A673 (cell line): ENCODE data around the gene AGRN. TPM values are rescaled to one million over a fixed set of nuclear protein-coding genes. Genes with fewer than 3 reads are reported as not detected.

ENCODE experiments used
- BruUV-seq: library from RNA; stranded (reverse); fragments of 400-500 nt; replicated peaks from 2 replicates; lab custom pipeline; 2021; lab: Mats Ljungman, UMichigan
- CTCF ChIA-PET: fragments of 300-600 bp; sonication (Branson Sonifier 250); formaldehyde crosslinking; loops from one replicate; lab custom pipeline; 2022; ENCODE audit warnings: antibody characterized with exemption; lab: Charles Lee
- POLR2A ChIA-PET: fragments of 300-600 bp; sonication (Branson Sonifier 250); formaldehyde crosslinking; loops from one replicate; lab custom pipeline; 2022; ENCODE audit warnings: antibody characterized with exemption; ENCODE audit not compliant: low non-redundant PET; lab: Charles Lee
- DNase-seq: peaks from one replicate; pipeline ENCODE4 v3.0.0-alpha.2; 2015; ENCODE audit warnings: low spot score
- H3K27ac ChIP-seq: fragments of 200-600 bp; sonication (generic); 2 replicates; pipeline ENCODE4 v1.5.1; 2016; ENCODE audit warnings: mixed run types, low read depth, mild to moderate bottlenecking, mixed read lengths, antibody characterized with exemption, low read length; ENCODE audit not compliant: poor library complexity, severe bottlenecking
- H3K27me3 ChIP-seq: fragments of 200-600 bp; sonication (generic); replicated peaks from 2 replicates; pipeline ENCODE4 v1.6.1; 2017; ENCODE audit warnings: mixed run types, low read depth, mild to moderate bottlenecking, mixed read lengths, antibody characterized with exemption, low read length; ENCODE audit not compliant: insufficient read depth, poor library complexity
- H3K36me3 ChIP-seq: fragments of 200-600 bp; sonication (generic); 2 replicates; pipeline ENCODE4 v1.6.1; 2016; ENCODE audit warnings: mixed run types, mild to moderate bottlenecking, mixed read lengths, antibody characterized with exemption, low read length; ENCODE audit not compliant: insufficient read depth, poor library complexity, severe bottlenecking
- H3K4me1 ChIP-seq: fragments of 200-600 bp; sonication (generic); 2 replicates; pipeline ENCODE4 v1.6.1; 2017; ENCODE audit warnings: mixed run types, mild to moderate bottlenecking, mixed read lengths, antibody characterized with exemption, low read length; ENCODE audit not compliant: insufficient read depth, poor library complexity, severe bottlenecking
- H3K4me3 ChIP-seq: fragments of 200-600 bp; sonication (generic); 2 replicates; pipeline ENCODE4 v1.5.1; 2016; ENCODE audit warnings: low read depth, mixed run types, mild to moderate bottlenecking, mixed read lengths, low read length; ENCODE audit not compliant: poor library complexity, severe bottlenecking
- H3K9me3 ChIP-seq: fragments of 200-600 bp; sonication (generic); 2 replicates; pipeline ENCODE4 v1.6.1; 2016; ENCODE audit warnings: mixed run types, low read depth, mild to moderate bottlenecking, mixed read lengths, antibody characterized with exemption, low read length; ENCODE audit not compliant: poor library complexity, severe bottlenecking
- CTCF ChIP-seq: fragments of 300-800, 200-600 bp; sonication (generic); conservative IDR thresholded peaks from 2 replicates; pipeline ENCODE4 v1.5.1; 2017; ENCODE audit warnings: low read depth, mild to moderate bottlenecking, antibody characterized with exemption, low read length, moderate library complexity, mixed read lengths
- EZH2 ChIP-seq: fragments of 200-600 bp; sonication (generic); IDR thresholded peaks from 2 replicates; pipeline ENCODE4 v1.6.1; 2017; ENCODE audit warnings: borderline replicate concordance, low read depth, mild to moderate bottlenecking, mixed read lengths, antibody characterized with exemption, low read length; ENCODE audit not compliant: poor library complexity, severe bottlenecking
- intact Hi-C: fragments of 100-400 bp; cut with micrococcal nuclease; formaldehyde crosslinking; loops from one replicate; pipeline ENCODE4 v1.10.0; 2022; ENCODE audit not compliant: unreplicated experiment
- total RNA-seq: library from RNA; stranded (reverse); gene quantifications from 2 replicates; pipeline ENCODE4 v1.2.3, GENCODE V29; 2021

Gene AGRN
- total RNA-seq, 1 experiment from 2014 or later = 151 TPM

- POLR2A ChIA-PET = no interaction called here
These were observed 61.7 kb downstream of the AGRN start for GRCh38 chr1:1081311-1082238.

GRCh38 chr1:1082239-1082775, 62.4 kb downstream of the AGRN start:
- Histone ChIP-seq H3K4me1 (peaks cover 15% of the 10 kb centered on the region), H3K36me3 (no peaks in the 10 kb centered on the region), H3K27ac (no peak overlapping the region), H3K9me3 (no peaks in the 10 kb centered on the region), H3K4me3 (no peak overlapping the region), H3K27me3 (no peaks in the 10 kb centered on the region)
- TF ChIP-seq CTCF (no peak), EZH2 (no peak)
- POLR2A ChIA-PET = no interaction called here
- DNase-seq = no peak
- BruUV-seq = no TSS peak
- CTCF ChIA-PET = no interaction called here
- intact Hi-C loops = no loop called here

More at GRCh38 chr1:1081311-1082238, 61.7 kb downstream of the AGRN start:
- intact Hi-C loops = no loop called here
- Histone ChIP-seq H3K4me1 (peaks cover 15% of the 10 kb centered on the region), H3K36me3 (no peaks in the 10 kb centered on the region), H3K27me3 (no peaks in the 10 kb centered on the region), H3K27ac (no peak overlapping the region), H3K9me3 (no peaks in the 10 kb centered on the region), H3K4me3 (no peak overlapping the region)
- DNase-seq = no peak
- CTCF ChIA-PET = no interaction called here
- no TSS peak for BruUV-seq
- TF ChIP-seq CTCF (no peak), EZH2 (no peak)

GRCh38 chr1:1082776-1083415, 63.0 kb downstream of the AGRN start:
- no peak overlapping the region for H3K27ac ChIP-seq
- intact Hi-C loops = no loop called here
- no peaks in the 10 kb centered on the region for H3K27me3 ChIP-seq
- no peak overlapping the region for H3K4me3 ChIP-seq
- no peak for TF ChIP-seq EZH2
- TF ChIP-seq CTCF = no peak
- ChIA-PET CTCF (no interaction called here), POLR2A (no interaction called here)
- H3K4me1 ChIP-seq = peaks cover 15% of the 10 kb centered on the region
- no TSS peak for BruUV-seq
- H3K9me3 ChIP-seq = no peaks in the 10 kb centered on the region
- no peaks in the 10 kb centered on the region for H3K36me3 ChIP-seq
- DNase-seq = no peak
